Stomach (tissue), 9 donors: ENCODE measurements around the gene FANCE. TPM values are rescaled to one million over a fixed set of nuclear protein-coding genes. Genes with fewer than 3 reads are reported as not detected.
A peak's percentile ranks its signal among the peaks of the same experiment; 100 is the strongest.

Experiments
- DNase-seq, 2 donors: peaks; one replicate each; pipeline versions ENCODE4 v3.0.0 to v3.0.0-alpha.2; 2013 to 2019
- H3K27ac ChIP-seq, 5 donors: fragments of 200-600 bp in 4 of 5; sonication (generic) in 4 of 5; one replicate each; pipeline ENCODE4 v1.5.1; 2013 to 2019; ENCODE audit warnings: mild to moderate bottlenecking in 1 of 5, moderate library complexity in 1 of 5
- H3K27me3 ChIP-seq, 3 donors: fragments of 200-600 bp; sonication (generic); one replicate each; pipeline ENCODE4 v1.5.1; 2017 to 2019; ENCODE audit warnings: mixed run types in 1 of 3
- H3K36me3 ChIP-seq, 4 donors: fragments of 200-600 bp; sonication (generic); 1 replicate in 3 of 4; 2 replicates in 1 of 4; pipeline ENCODE4 v1.5.1; 2016 to 2019
- H3K4me1 ChIP-seq, 4 donors: fragments of 200-600 bp; sonication (generic); one replicate each; pipeline ENCODE4 v1.5.1; 2016 to 2019
- H3K4me3 ChIP-seq, 4 donors: fragments of 200-600 bp; sonication (generic) in 3 of 4; one replicate each; pipeline ENCODE4 v1.5.1; 2016 to 2019; ENCODE audit warnings: mild to moderate bottlenecking in 1 of 4
- H3K9me3 ChIP-seq, 4 donors: fragments of 200-600 bp; sonication (generic); one replicate each; pipeline ENCODE4 v1.5.1; 2016 to 2019
- CTCF ChIP-seq, 7 experiments: fragments of 450-650 bp in 4 of 7; fragments of 200-600 bp in 3 of 7; sonication (generic) in 3 of 7; IDR thresholded peaks; one replicate each; pipeline ENCODE4 v1.5.1; 2016 to 2019; ENCODE audit warnings: antibody characterized with exemption in 7 of 7, control low read depth in 2 of 7, mild to moderate bottlenecking in 1 of 7
- EP300 ChIP-seq: sonication (generic); formaldehyde crosslinking; IDR thresholded peaks from one replicate; pipeline ENCODE4 v1.6.1; 2017; ENCODE audit warnings: antibody characterized with exemption
- POLR2A ChIP-seq, 4 donors: fragments of 450-650 bp; IDR thresholded peaks; one replicate each; pipeline ENCODE4 v1.6.1; 2016; ENCODE audit warnings: antibody characterized with exemption in 4 of 4, control low read depth in 2 of 4, mild to moderate bottlenecking in 1 of 4, moderate library complexity in 1 of 4
- POLR2AphosphoS5 ChIP-seq, 3 donors: sonication (generic); formaldehyde crosslinking; IDR thresholded peaks; one replicate each; pipeline ENCODE4 v1.6.1; 2016; ENCODE audit warnings: antibody characterized with exemption in 3 of 3
- WGBS, 5 donors: extraction: QIAGEN DNeasy Blood & Tissue Kit in 3 of 5; methylation state at CpG; one replicate each; pipeline versions ENCODE4 v1.1.5 to v1.1.7; 2013 to 2018; 5-methylcytosine and 5-hydroxymethylcytosine counted together
- intact Hi-C: fragments of 100-400 bp; cut with DNase I; formaldehyde crosslinking; loops from one replicate; pipeline ENCODE4 v1.15.1; 2023; ENCODE audit warnings: low total_unique reads
- polyA plus RNA-seq, 3 donors: library from polyadenylated mRNA; stranded (reverse); fragments of 200-250 nt; gene quantifications; one replicate each; pipeline ENCODE4 v1.2.3, GENCODE V29; 2013
- total RNA-seq, 5 donors: library from RNA; depleted of rRNA; stranded (reverse); fragments of >200 nt; gene quantifications; one replicate each; pipeline versions ENCODE4 v1.1.0 to v1.2.3, GENCODE V29; 2014 to 2016
- donor health status: healthy with polysubstance abuse.
- donor health status: Bipolar disorder and iron deficiency.
- donor health status: healthy.

The FANCE gene
- total and polyA plus RNA-seq, 8 donors, result 1.3 to 8.3 (median 3.3) TPM

- Histone ChIP-seq H3K36me3 (no peaks in the 10 kb centered on the region), H3K4me3 (peak overlapping the region; percentile 18 to 29 (median 29)), H3K4me1 (peaks cover 87 to 100% (median 93%) of the 10 kb centered on the region in 4 donors), H3K9me3 (no peaks in the 10 kb centered on the region), H3K27me3 (peaks cover 0 to 6% (median 0%) of the 10 kb centered on the region in 3 donors), H3K27ac (peak overlapping the region; percentile 60 to 98 (median 89))
- intact Hi-C loops, result no loop called here
- peak in 1 of 2 donors; percentile 32 for DNase-seq
- WGBS, 5 donors, result 40 to 67% (median 59%) methylated on average over 8 of the region's 8 CpGs
- TF ChIP-seq POLR2AphosphoS5 (IDR thresholded peaks at IDR 0.05) (no peak), POLR2A (IDR thresholded peaks at IDR 0.05) (no peak), EP300 (no peak), CTCF (IDR thresholded peaks at IDR 0.05) (no peak)
Observed at GRCh38 chr6:35490821-35491557, 38.9 kb downstream of the FANCE start.

- TF ChIP-seq CTCF (IDR thresholded peaks at IDR 0.05), result no peak
- TF ChIP-seq POLR2A (IDR thresholded peaks at IDR 0.05), result no peak
- no peak for TF ChIP-seq POLR2AphosphoS5 (IDR thresholded peaks at IDR 0.05)
- TF ChIP-seq EP300, result no peak
- 37 to 71% (median 48%) methylated on average over 1 to 5 of the region's 5 CpGs for WGBS, 5 donors
- intact Hi-C loops, result no loop called here
- peak overlapping the region; percentile 42 to 98 (median 89) for H3K27ac ChIP-seq
- H3K9me3 ChIP-seq, result no peaks in the 10 kb centered on the region
- no peaks in the 10 kb centered on the region for H3K36me3 ChIP-seq
- peak in 1 of 2 donors; percentile 69 for DNase-seq
- peaks cover 0 to 13% (median 0%) of the 10 kb centered on the region in 3 donors for H3K27me3 ChIP-seq
- peak overlapping the region in 3 of 4 donors; percentile 13 to 29 (median 18) for H3K4me3 ChIP-seq
- H3K4me1 ChIP-seq, result peaks cover 80 to 94% (median 89%) of the 10 kb centered on the region in 4 donors
Observed at GRCh38 chr6:35491558-35492257, 39.6 kb downstream of the FANCE start.

- H3K27me3 ChIP-seq, result peaks cover 0 to 15% (median 1%) of the 10 kb centered on the region in 3 donors
- WGBS, 5 donors, result 40 to 63% (median 53%) methylated on average over 4 to 7 of the region's 7 CpGs
- peak overlapping the region in 4 of 5 donors; percentile 85 to 98 (median 94) for H3K27ac ChIP-seq
- H3K4me3 ChIP-seq, result peak overlapping the region in 2 of 4 donors; percentile 13 to 29
- peaks cover 74 to 87% (median 84%) of the 10 kb centered on the region in 4 donors for H3K4me1 ChIP-seq
- H3K36me3 ChIP-seq, result no peaks in the 10 kb centered on the region
- no peaks in the 10 kb centered on the region for H3K9me3 ChIP-seq
- DNase-seq, result peak in 1 of 2 donors; percentile 78
- intact Hi-C loops, result no loop called here
- no peak for TF ChIP-seq POLR2AphosphoS5 (IDR thresholded peaks at IDR 0.05)
- TF ChIP-seq EP300, result no peak
- TF ChIP-seq CTCF (IDR thresholded peaks at IDR 0.05), result no peak
Observed at GRCh38 chr6:35492258-35492973, 40.3 kb downstream of the FANCE start.

GRCh38 chr6:35492974-35493284 lies 40.8 kb downstream of the FANCE start:
- no peak for DNase-seq
- intact Hi-C loops, result no loop called here
- Histone ChIP-seq H3K27me3 (peaks cover 0 to 19% (median 6%) of the 10 kb centered on the region in 3 donors), H3K4me3 (peak overlapping the region in 1 of 4 donors; percentile 65), H3K36me3 (no peaks in the 10 kb centered on the region), H3K4me1 (peaks cover 74 to 87% (median 84%) of the 10 kb centered on the region in 4 donors), H3K27ac (peak overlapping the region in 4 of 5 donors; percentile 85 to 98 (median 94)), H3K9me3 (no peaks in the 10 kb centered on the region)
- TF ChIP-seq POLR2AphosphoS5 (IDR thresholded peaks at IDR 0.05) (peak in 1 of 3 donors; percentile 29), EP300 (no peak), CTCF (IDR thresholded peaks at IDR 0.05) (no peak)
- 56 to 87% (median 80%) methylated on average over 7 of the region's 7 CpGs for WGBS, 5 donors
